HEK293 (cell line): Measurements from ENCODE around the gene PDSS2.

Experiments
- CTCF ChIA-PET: fragments of 350-600 bp; formaldehyde crosslinking; extraction: SDS; loops from one replicate; lab custom pipeline; 2021; ENCODE audit warnings: antibody characterized with exemption; lab: Yijun Ruan, JAX
- POLR2A ChIA-PET: fragments of 300-600 bp; formaldehyde crosslinking; extraction: SDS; loops from one replicate; lab custom pipeline; 2020; ENCODE audit warnings: antibody characterized with exemption, inconsistent platforms; lab: Yijun Ruan, JAX
- H3K27ac ChIP-seq: fragments of 200-500 bp; sonication (Bioruptor generic); 2 replicates; pipeline ENCODE4 v1.5.1; 2014; ENCODE audit warnings: low read depth, low read length, control low read depth, inconsistent platforms; ENCODE audit errors: extremely low read depth
- H3K36me3 ChIP-seq, 2 experiments: fragments of 200-500 bp in 1 of 2; sonication (Bioruptor generic) in 1 of 2; 1 replicate in 1 of 2; 2 replicates in 1 of 2; pipeline ENCODE4 v1.5.1; 2014 to 2017; ENCODE audit warnings: inconsistent platforms in 2 of 2, low read length in 2 of 2; ENCODE audit not compliant: control insufficient read depth in 2 of 2, insufficient read depth in 1 of 2
- H3K4me1 ChIP-seq: fragments of 200-500 bp; sonication (Bioruptor generic); 2 replicates; pipeline ENCODE4 v1.5.1; 2014; ENCODE audit warnings: mild to moderate bottlenecking, low read length, inconsistent platforms; ENCODE audit not compliant: control insufficient read depth, insufficient read depth
- H3K4me3 ChIP-seq: 2 replicates; pipeline ENCODE4 v1.5.1; 2011; ENCODE audit warnings: low read depth, mild to moderate bottlenecking, control low read depth, low read length, moderate library complexity
- H3K9me3 ChIP-seq: fragments of 200-500 bp; sonication (Bioruptor generic); 2 replicates; pipeline ENCODE4 v1.5.1; 2014; ENCODE audit warnings: low read depth, low read length, inconsistent platforms; ENCODE audit not compliant: control insufficient read depth, insufficient read depth
- BCL11A ChIP-seq: fragments of 450-650 bp; formaldehyde crosslinking; IDR thresholded peaks from 2 replicates; pipeline ENCODE4 v1.5.1; 2016; ENCODE audit warnings: low read depth, missing biosample characterization, missing genetic modification characterization
- CTCF ChIP-seq: fragments of 450-650 bp; formaldehyde crosslinking; IDR thresholded peaks from 2 replicates; pipeline ENCODE4 v1.5.1; 2016; ENCODE audit warnings: missing biosample characterization, missing genetic modification characterization
- ELK4 ChIP-seq: IDR thresholded peaks from 2 replicates; pipeline ENCODE4 v1.6.1; 2011; ENCODE audit warnings: mild to moderate bottlenecking, low read depth, low read length, borderline replicate concordance
- GFI1B ChIP-seq: fragments of 450-650 bp; formaldehyde crosslinking; IDR thresholded peaks from 2 replicates; pipeline ENCODE4 v1.5.1; 2016; ENCODE audit warnings: missing biosample characterization, missing genetic modification characterization
- GLI2 ChIP-seq: fragments of 450-650 bp; formaldehyde crosslinking; IDR thresholded peaks from 2 replicates; pipeline ENCODE4; 2017; ENCODE audit warnings: missing biosample characterization, missing genetic modification characterization, low read depth, borderline replicate concordance
- GLI4 ChIP-seq: fragments of 450-650 bp; formaldehyde crosslinking; IDR thresholded peaks from 2 replicates; pipeline ENCODE4 v1.5.1; 2016; ENCODE audit warnings: missing biosample characterization, missing genetic modification characterization
- KLF9 ChIP-seq: fragments of 450-650 bp; formaldehyde crosslinking; IDR thresholded peaks from 2 replicates; pipeline ENCODE4 v1.5.1; 2016; ENCODE audit warnings: missing biosample characterization, missing genetic modification characterization, low read depth
- OVOL3 ChIP-seq: fragments of 450-650 bp; formaldehyde crosslinking; IDR thresholded peaks from 2 replicates; pipeline ENCODE4 v1.5.1; 2016; ENCODE audit warnings: missing biosample characterization, missing genetic modification characterization
- WT1 ChIP-seq: fragments of 450-650 bp; formaldehyde crosslinking; IDR thresholded peaks from 2 replicates; pipeline ENCODE4 v1.5.1; 2016; ENCODE audit warnings: missing biosample characterization, missing genetic modification characterization
- YY1 ChIP-seq: fragments of 450-650 bp; formaldehyde crosslinking; IDR thresholded peaks from 2 replicates; pipeline ENCODE4 v1.5.1; 2018; ENCODE audit warnings: missing biosample characterization, missing genetic modification characterization
- ZFP69B ChIP-seq: fragments of 450-650 bp; formaldehyde crosslinking; IDR thresholded peaks from 2 replicates; pipeline ENCODE4 v1.5.1; 2016; ENCODE audit warnings: missing biosample characterization, missing genetic modification characterization
- ZNF114 ChIP-seq: fragments of 450-650 bp; formaldehyde crosslinking; IDR thresholded peaks from 2 replicates; pipeline ENCODE4 v1.5.0; 2017; ENCODE audit warnings: missing biosample characterization, missing genetic modification characterization
- ZNF140 ChIP-seq: fragments of 450-650 bp; formaldehyde crosslinking; IDR thresholded peaks from 2 replicates; pipeline ENCODE4 v1.5.1; 2016; ENCODE audit warnings: missing biosample characterization, missing genetic modification characterization
- ZNF148 ChIP-seq: fragments of 450-650 bp; formaldehyde crosslinking; IDR thresholded peaks from 2 replicates; pipeline ENCODE4 v1.5.0; 2017; ENCODE audit warnings: missing biosample characterization, missing genetic modification characterization, borderline replicate concordance
- ZNF423 ChIP-seq: fragments of 450-650 bp; formaldehyde crosslinking; IDR thresholded peaks from 2 replicates; pipeline ENCODE4 v1.5.1; 2016; ENCODE audit warnings: missing biosample characterization, missing genetic modification characterization
- ZNF48 ChIP-seq: fragments of 450-650 bp; formaldehyde crosslinking; IDR thresholded peaks from 2 replicates; pipeline ENCODE4 v1.5.1; 2016; ENCODE audit warnings: missing biosample characterization, missing genetic modification characterization
- ZNF548 ChIP-seq: fragments of 450-650 bp; formaldehyde crosslinking; IDR thresholded peaks from 2 replicates; pipeline ENCODE4 v1.5.1; 2016; ENCODE audit warnings: missing biosample characterization, missing genetic modification characterization
- ZNF560 ChIP-seq: fragments of 450-650 bp; formaldehyde crosslinking; IDR thresholded peaks from 2 replicates; pipeline ENCODE4 v1.5.1; 2017; ENCODE audit warnings: missing biosample characterization, missing genetic modification characterization, borderline replicate concordance
- ZNF561 ChIP-seq: fragments of 450-650 bp; IDR thresholded peaks from 2 replicates; pipeline ENCODE4 v1.5.1; 2018; ENCODE audit warnings: missing biosample characterization, missing genetic modification characterization, borderline replicate concordance
- ZNF600 ChIP-seq: fragments of 450-650 bp; formaldehyde crosslinking; IDR thresholded peaks from 2 replicates; pipeline ENCODE4 v1.5.1; 2016; ENCODE audit warnings: missing biosample characterization, missing genetic modification characterization
- ZNF791 ChIP-seq: fragments of 450-650 bp; formaldehyde crosslinking; IDR thresholded peaks from 2 replicates; pipeline ENCODE4 v1.5.1; 2016; ENCODE audit warnings: missing biosample characterization, missing genetic modification characterization
- ZSCAN16 ChIP-seq: fragments of 450-650 bp; formaldehyde crosslinking; IDR thresholded peaks from 2 replicates; pipeline ENCODE4 v1.5.1; 2016; ENCODE audit warnings: missing biosample characterization, missing genetic modification characterization

The PDSS2 gene

GRCh38 chr6:107122748-107123147 is 336.6 kb downstream of the PDSS2 start:
- TF ChIP-seq ZNF791 (tag by site-specific recombination) (no peak), ZFP69B (tag by site-specific recombination) (no peak), ZNF140 (tag by site-specific recombination) (no peak), WT1 (tag by site-specific recombination) (no peak), ZNF148 (no peak), ZNF48 (tag by site-specific recombination) (no peak), ZNF548 (no peak), GLI2 (no peak), ZNF561 (tag by site-specific recombination) (no peak), CTCF (tag by site-specific recombination) (no peak), KLF9 (tag by site-specific recombination) (no peak), ZNF114 (tag by site-specific recombination) (no peak), GLI4 (no peak), ZNF423 (tag by site-specific recombination) (no peak)
- TF ChIP-seq, all 188 proteins: peak for 0
- CTCF ChIA-PET = no interaction called here
- POLR2A ChIA-PET = no interaction called here

GRCh38 chr6:107121964-107122495 is 337.3 kb downstream of the PDSS2 start:
- no peaks in the 10 kb centered on the region for H3K4me1 ChIP-seq
- H3K27ac ChIP-seq = no peak overlapping the region
- H3K36me3 ChIP-seq = no peaks in the 10 kb centered on the region
- TF ChIP-seq ZNF600 (tag by site-specific recombination) = no peak
- TF ChIP-seq ZNF423 (tag by site-specific recombination) = no peak
- no peak for TF ChIP-seq ZNF791 (tag by site-specific recombination)
- TF ChIP-seq OVOL3 (tag by site-specific recombination) = no peak
- TF ChIP-seq YY1 = no peak
- no peak for TF ChIP-seq GFI1B (tag by site-specific recombination)
- TF ChIP-seq ELK4 = no peak
- no peak for TF ChIP-seq ZSCAN16
- no peak for TF ChIP-seq ZNF560 (tag by site-specific recombination)
- TF ChIP-seq BCL11A (tag by site-specific recombination) = no peak
- H3K4me3 ChIP-seq = no peak overlapping the region
- ChIA-PET POLR2A (no interaction called here), CTCF (interaction anchor here (0.6 to 1.0 kb wide), 2 partner anchors 10 to 152 kb away, joined by 3 to 6 read pairs; no protein-coding TSS in a partner anchor)
- no peaks in the 10 kb centered on the region for H3K9me3 ChIP-seq

More at GRCh38 chr6:107122748-107123147, 336.6 kb downstream of the PDSS2 start:
- Histone ChIP-seq H3K4me1 (no peaks in the 10 kb centered on the region), H3K27ac (no peak overlapping the region), H3K36me3 (no peaks in the 10 kb centered on the region), H3K9me3 (no peaks in the 10 kb centered on the region), H3K4me3 (no peak overlapping the region)
